Lung (tissue), 12 donors: Measurements from ENCODE around the gene CFAP100. TPM values are rescaled to one million over a fixed set of nuclear protein-coding genes. Genes with fewer than 3 reads are reported as not detected.

Experiments
- ATAC-seq: fragments of 200-7000 bp; cut with Tn5 transposase; one replicate; pipeline ENCODE4 v1.9.1; 2020; ENCODE audit warnings: moderate number of reproducible peaks; ENCODE audit not compliant: insufficient read depth, low FRiP score
- DNase-seq, 3 donors: peaks; one replicate each; pipeline ENCODE4 v3.0.0-alpha.2; 2013 to 2017
- H3K27ac ChIP-seq, 2 donors: one replicate each; pipeline ENCODE4 v1.5.1; 2013; ENCODE audit warnings: mild to moderate bottlenecking in 2 of 2, moderate library complexity in 2 of 2, control low read depth in 1 of 2, inconsistent platforms in 1 of 2, low read depth in 1 of 2, low read length in 1 of 2
- H3K27me3 ChIP-seq, 3 donors: one replicate each; pipeline ENCODE4 v1.5.1; 2013; ENCODE audit warnings: low read length in 2 of 3; ENCODE audit not compliant: control insufficient read depth in 3 of 3, insufficient read depth in 3 of 3
- H3K36me3 ChIP-seq, 4 donors: one replicate each; pipeline ENCODE4 v1.5.1; 2013; ENCODE audit warnings: low read length in 4 of 4, mild to moderate bottlenecking in 1 of 4, moderate library complexity in 1 of 4; ENCODE audit not compliant: control insufficient read depth in 4 of 4, insufficient read depth in 4 of 4
- H3K4me1 ChIP-seq, 5 donors: one replicate each; pipeline ENCODE4 v1.5.1; 2013; ENCODE audit warnings: low read length in 5 of 5, mild to moderate bottlenecking in 2 of 5, moderate library complexity in 1 of 5; ENCODE audit not compliant: control insufficient read depth in 5 of 5, insufficient read depth in 5 of 5
- H3K4me3 ChIP-seq: one replicate; pipeline ENCODE4 v1.5.1; 2013; ENCODE audit warnings: mild to moderate bottlenecking, control low read depth, moderate library complexity
- H3K9ac ChIP-seq, 2 donors: one replicate each; pipeline ENCODE4 v1.5.1; 2013; ENCODE audit warnings: low read length in 2 of 2, control low read depth in 1 of 2; ENCODE audit not compliant: insufficient read depth in 1 of 2
- H3K9me3 ChIP-seq, 4 donors: one replicate each; pipeline ENCODE4 v1.5.1; 2013; ENCODE audit warnings: low read length in 3 of 4, mild to moderate bottlenecking in 1 of 4, moderate library complexity in 1 of 4; ENCODE audit not compliant: control insufficient read depth in 4 of 4, insufficient read depth in 3 of 4
- CTCF ChIP-seq: IDR thresholded peaks from 2 replicates; pipeline ENCODE4 v1.5.1; 2012; ENCODE audit warnings: mild to moderate bottlenecking; ENCODE audit errors: control extremely low read depth, extremely low read depth
- WGBS, 2 donors: extraction: QIAGEN DNeasy Blood & Tissue Kit; methylation state at CpG; one replicate each; pipeline ENCODE4 v1.1.7; 2013; 5-methylcytosine and 5-hydroxymethylcytosine counted together
- polyA plus RNA-seq, 2 donors: library from polyadenylated mRNA; stranded (reverse); fragments of 200-250 nt; gene quantifications; one replicate each; pipeline ENCODE4 v1.2.1, GENCODE V29; 2013
- total RNA-seq, 2 donors: library from RNA; depleted of rRNA in 1 of 2; stranded (reverse); fragments of >200 nt in 1 of 2; gene quantifications; one replicate each; pipeline ENCODE4 v1.2.1, GENCODE V29; 2014 to 2021
- donor health status: control.
- donor health status: control.
- donor health status: Bipolar disorder and iron deficiency.
- donor health status: healthy.
- donor health status: DM: yes; HTN: yes; CAD: no.

CFAP100 gene
- total and polyA plus RNA-seq, 4 donors: 7.7 to 31.9 (median 11.5) TPM

- no peak for ATAC-seq
- Histone ChIP-seq H3K27ac (peak overlapping the region; percentile 85 to 98), H3K9ac (peak overlapping the region; percentile 8 to 85), H3K9me3 (no peaks in the 10 kb centered on the region), H3K4me3 (peak overlapping the region; percentile 66), H3K27me3 (no peaks in the 10 kb centered on the region), H3K36me3 (peaks cover 4 to 24% (median 13%) of the 10 kb centered on the region in 4 donors), H3K4me1 (peaks cover 18 to 35% (median 21%) of the 10 kb centered on the region in 5 donors)
- 7 to 9% methylated on average over 70 to 72 of the region's 72 CpGs for WGBS, 2 donors
- DNase-seq: peak; percentile 40 to 50 (median 45)
- TF ChIP-seq CTCF: no peak
Measured at GRCh38 chr3:126474498-126475412, 80.0 kb downstream of the CFAP100 start.

- 0 to 1% methylated on average over 14 to 112 of the region's 112 CpGs for WGBS, 2 donors
- TF ChIP-seq CTCF: peak; percentile 13
- Histone ChIP-seq H3K4me3 (peak within 1 kb of the TSS; percentile 66), H3K27ac (peak within 1 kb of the TSS; percentile 85 to 98), H3K9me3 (no peaks in the 10 kb centered on the region), H3K27me3 (no peaks in the 10 kb centered on the region), H3K4me1 (peaks cover 18 to 35% (median 19%) of the 10 kb centered on the region in 5 donors), H3K9ac (peak within 1 kb of the TSS; percentile 8 to 92), H3K36me3 (peaks cover 3 to 17% (median 6%) of the 10 kb centered on the region in 4 donors)
- DNase-seq (peak; percentile 94 to 98 (median 95)), ATAC-seq (peak; percentile 84)
Measured at GRCh38 chr3:126475413-126476114, 80.9 kb downstream of the CFAP100 start, which contains the start of gene ZXDC. TSS of gene ZXDC (minus strand) at chr3:126475891. CDS start at chr3:126475865, 26 bp downstream.

GRCh38 chr3:126476166-126477060, 81.7 kb downstream of the CFAP100 start:
- peaks cover 0 to 8% (median 3%) of the 10 kb centered on the region in 4 donors for H3K36me3 ChIP-seq
- peaks cover 18 to 35% (median 21%) of the 10 kb centered on the region in 5 donors for H3K4me1 ChIP-seq
- ATAC-seq (peak; percentile 28), DNase-seq (peak; percentile 68 to 79 (median 69))
- no peaks in the 10 kb centered on the region for H3K27me3 ChIP-seq
- TF ChIP-seq CTCF: no peak
- H3K27ac ChIP-seq: peak overlapping the region; percentile 71 to 82
- peak overlapping the region in 1 of 2 donors; percentile 92 for H3K9ac ChIP-seq
- no peaks in the 10 kb centered on the region for H3K9me3 ChIP-seq
- H3K4me3 ChIP-seq: peak overlapping the region; percentile 39
- WGBS, 2 donors: 11 to 16% methylated on average over 44 to 60 of the region's 66 CpGs
